ENCODE data around the gene IRGQ. TPM values are rescaled to one million over a fixed set of nuclear protein-coding genes. Genes with fewer than 3 reads are reported as not detected.

Gene IRGQ
- total and polyA plus RNA-seq, 2 donors (not counting 3 experiments of a cell fraction or from before 2014, with no cell fraction given): 15.8 to 33.2 TPM

DNA sequence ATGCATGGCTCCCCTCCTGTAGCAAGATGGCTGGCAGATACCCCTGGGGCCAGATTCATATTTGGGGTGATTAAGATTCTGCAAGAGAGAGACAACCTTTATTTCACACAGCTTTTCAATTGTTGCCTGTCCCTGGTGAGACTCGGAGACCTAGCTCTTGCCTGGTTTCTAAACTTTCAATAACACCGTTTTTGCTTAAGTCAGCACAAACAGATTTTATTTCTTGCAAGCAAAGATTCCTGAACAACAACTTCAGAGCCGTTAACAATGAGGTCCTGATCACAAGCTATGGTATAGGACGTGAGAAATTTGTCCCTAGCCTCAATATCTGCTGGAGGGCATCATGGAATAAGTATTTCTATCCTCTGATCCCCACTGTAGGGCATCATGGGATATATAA is 46.6 kb upstream of the IRGQ start:
- POLR2A ChIA-PET: no interaction called here
- peaks cover 7% of the 10 kb centered on the region for H3K4me1 ChIP-seq (ENCODE audit: control insufficient read depth, extremely low read depth, insufficient read depth, low read length)
- FAIRE-seq (no peak), DNase-seq (ENCODE audit: low read depth, low spot score) (no peak)
- no peak overlapping the region for H3K27ac ChIP-seq (ENCODE audit: insufficient read depth, low read depth, low read length)
- no peaks in the 10 kb centered on the region for H3K36me3 ChIP-seq (ENCODE audit: control insufficient read depth in 2 of 2, extremely low read depth in 1 of 2, insufficient read depth in 2 of 2, low read length in 2 of 2)
- no peaks in the 10 kb centered on the region for H3K9me1 ChIP-seq (replicated peaks; ENCODE audit: control insufficient read depth, extremely low read depth, insufficient read depth, low read length)
- no peak overlapping the region for H3K4me2 ChIP-seq (ENCODE audit: insufficient read depth, low read length)
- no peaks in the 10 kb centered on the region for H3K9me3 ChIP-seq (replicated peaks; ENCODE audit: control insufficient read depth, insufficient read depth, low read length)
- TF ChIP-seq MYC (IDR thresholded peaks at IDR 0.05; ENCODE audit: low read depth, low read length): no peak
- no peak for TF ChIP-seq POLR2A (IDR thresholded peaks at IDR 0.05; ENCODE audit: low read depth, low read length)
- TF ChIP-seq FOS (IDR thresholded peaks at IDR 0.05; ENCODE audit: borderline replicate concordance, insufficient read depth, low read length): no peak
- TF ChIP-seq, protein P1, sequence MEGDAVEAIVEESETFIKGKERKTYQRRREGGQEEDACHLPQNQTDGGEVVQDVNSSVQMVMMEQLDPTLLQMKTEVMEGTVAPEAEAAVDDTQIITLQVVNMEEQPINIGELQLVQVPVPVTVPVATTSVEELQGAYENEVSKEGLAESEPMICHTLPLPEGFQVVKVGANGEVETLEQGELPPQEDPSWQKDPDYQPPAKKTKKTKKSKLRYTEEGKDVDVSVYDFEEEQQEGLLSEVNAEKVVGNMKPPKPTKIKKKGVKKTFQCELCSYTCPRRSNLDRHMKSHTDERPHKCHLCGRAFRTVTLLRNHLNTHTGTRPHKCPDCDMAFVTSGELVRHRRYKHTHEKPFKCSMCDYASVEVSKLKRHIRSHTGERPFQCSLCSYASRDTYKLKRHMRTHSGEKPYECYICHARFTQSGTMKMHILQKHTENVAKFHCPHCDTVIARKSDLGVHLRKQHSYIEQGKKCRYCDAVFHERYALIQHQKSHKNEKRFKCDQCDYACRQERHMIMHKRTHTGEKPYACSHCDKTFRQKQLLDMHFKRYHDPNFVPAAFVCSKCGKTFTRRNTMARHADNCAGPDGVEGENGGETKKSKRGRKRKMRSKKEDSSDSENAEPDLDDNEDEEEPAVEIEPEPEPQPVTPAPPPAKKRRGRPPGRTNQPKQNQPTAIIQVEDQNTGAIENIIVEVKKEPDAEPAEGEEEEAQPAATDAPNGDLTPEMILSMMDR (IDR thresholded peaks at IDR 0.05; ENCODE audit: extremely low read depth in 1 of 2, insufficient read depth in 1 of 2, low read depth in 1 of 2, low read length in 2 of 2): no peak
- no peak for TF ChIP-seq JUN (IDR thresholded peaks at IDR 0.05; ENCODE audit: borderline replicate concordance, insufficient read depth, insufficient read length, low read depth)
- no peak for TF ChIP-seq EZH2 (IDR thresholded peaks at IDR 0.05; ENCODE audit: borderline replicate concordance, low read depth, low read length, severe bottlenecking)
- no peak for TF ChIP-seq GATA2 (IDR thresholded peaks at IDR 0.05; ENCODE audit: insufficient read depth, insufficient read length, low read depth, low read length)
- TF ChIP-seq POLR2AphosphoS5 (IDR thresholded peaks at IDR 0.05; ENCODE audit: insufficient read depth, low read depth, low read length): no peak
- TF ChIP-seq MAX (IDR thresholded peaks at IDR 0.05; ENCODE audit: insufficient read depth, insufficient read length): no peak
- H3K9ac ChIP-seq (replicated peaks; ENCODE audit: extremely low read depth, insufficient read depth, low read length): no peak overlapping the region
- dilution Hi-C loops (cut with MboI; ENCODE audit: extremely low pct_ligation_motif_present, low sequenced_read_pairs): no loop called here
- no TSS peak for BruUV-seq (replicated peaks)
- H3K79me2 ChIP-seq (ENCODE audit: control insufficient read depth, insufficient read depth, low read length): no peaks in the 10 kb centered on the region
- H2AFZ ChIP-seq (ENCODE audit: low read depth, low read length): no peak overlapping the region
- H3K4me3 ChIP-seq (replicated peaks in 1 of 3; ENCODE audit: insufficient read depth in 1 of 3, low read depth in 1 of 3, low read length in 3 of 3): no peak overlapping the region
- no peaks in the 10 kb centered on the region for H4K20me1 ChIP-seq (replicated peaks; ENCODE audit: control insufficient read depth, extremely low read depth, insufficient read depth, low read length)
- H3K27me3 ChIP-seq (ENCODE audit: control insufficient read depth in 2 of 2, insufficient read depth in 2 of 2, low read length in 2 of 2): peaks cover 15 to 20% of the 10 kb centered on the region in 2 experiments
- CTCF ChIA-PET: interaction anchor here (0.7 to 1.2 kb wide), 2 partner anchors 10 to 20 kb away, joined by 3 to 4 read pairs; no protein-coding TSS in a partner anchor
- intact Hi-C loops (cut with micrococcal nuclease): no loop called here
